Measurements from ENCODE around the gene ZNF506.
"Not testable (repeated sequence)": the region's sequence is repeated elsewhere in the genome, so short reads cannot be mapped to it uniquely, and the experiment has no call there.

Gene ZNF506

DNA sequence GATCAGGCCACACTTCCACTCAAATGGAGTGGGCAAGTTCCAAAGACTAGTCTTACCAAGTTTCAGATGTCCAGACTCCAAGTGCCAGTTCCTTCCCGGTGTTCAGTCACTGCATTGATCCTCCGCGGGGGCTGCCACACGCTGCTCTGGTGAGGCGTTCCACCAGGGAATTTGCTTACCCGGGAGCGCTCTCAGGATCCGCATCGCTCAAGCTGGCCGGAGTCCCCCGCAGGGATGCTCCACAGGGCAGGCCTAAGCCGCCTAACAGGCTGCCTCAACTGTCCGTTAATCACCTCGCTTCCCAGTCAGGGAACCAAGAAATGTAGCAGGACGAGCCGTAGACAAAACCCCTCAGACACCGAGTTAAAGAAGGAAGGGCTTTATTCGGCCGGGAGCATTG lies 36.1 kb downstream of the ZNF506 start:
- H3K4me1 ChIP-seq (ENCODE audit: control insufficient read depth in 1 of 2, insufficient read depth in 2 of 2, low read length in 2 of 2); H3K9ac ChIP-seq (ENCODE audit: low read depth in 1 of 2, low read length in 2 of 2); H3K27ac ChIP-seq (ENCODE audit: low read depth, low read length); H3K27me3 ChIP-seq (ENCODE audit: control insufficient read depth in 1 of 2, insufficient read depth in 2 of 2, low read length in 2 of 2); H3K4me3 ChIP-seq (ENCODE audit: low read depth in 1 of 2, low read length in 2 of 2): not testable (repeated sequence)
- peaks cover 11 to 37% of the 10 kb centered on the region in 2 donors for H3K36me3 ChIP-seq (ENCODE audit: control insufficient read depth in 1 of 2, insufficient read depth in 2 of 2, low read length in 2 of 2)
- H3K9me3 ChIP-seq (ENCODE audit: control insufficient read depth in 1 of 2, low read length in 2 of 2), result peaks cover 9 to 12% of the 10 kb centered on the region in 2 donors

DNA sequence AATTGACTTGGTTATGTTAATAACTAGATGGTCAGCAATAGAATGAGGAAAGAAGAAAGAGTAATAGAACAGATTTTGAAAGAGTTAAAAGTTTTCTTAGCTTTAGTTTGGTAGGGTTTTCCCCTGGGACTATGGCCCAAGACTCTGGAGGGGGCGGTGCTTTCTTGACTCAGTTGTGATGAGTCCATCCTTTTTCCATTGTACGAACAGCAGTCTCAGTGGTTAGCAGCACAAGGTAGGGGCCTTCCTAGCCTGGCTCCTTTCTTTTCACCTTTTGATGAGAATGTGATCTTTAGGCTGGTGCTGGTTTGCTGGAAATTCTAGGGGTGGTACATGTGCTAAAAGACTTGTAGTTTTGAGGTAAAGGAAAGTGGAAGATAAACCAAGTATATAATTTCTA lies 38.8 kb downstream of the ZNF506 start:
- Histone ChIP-seq H3K4me1 (ENCODE audit: control insufficient read depth in 1 of 2, insufficient read depth in 2 of 2, low read length in 2 of 2) (peaks cover 0 to 2% of the 10 kb centered on the region in 2 donors), H3K9ac (ENCODE audit: low read depth in 1 of 2, low read length in 2 of 2) (no peak overlapping the region), H3K27me3 (ENCODE audit: control insufficient read depth in 1 of 2, insufficient read depth in 2 of 2, low read length in 2 of 2) (no peaks in the 10 kb centered on the region), H3K27ac (ENCODE audit: low read depth, low read length) (no peak overlapping the region), H3K9me3 (ENCODE audit: control insufficient read depth in 1 of 2, low read length in 2 of 2) (peaks cover 10 to 11% of the 10 kb centered on the region in 2 donors), H3K36me3 (ENCODE audit: control insufficient read depth in 1 of 2, insufficient read depth in 2 of 2, low read length in 2 of 2) (peaks cover under 1 to 14% of the 10 kb centered on the region in 2 donors), H3K4me3 (ENCODE audit: low read depth in 1 of 2, low read length in 2 of 2) (no peak overlapping the region)

DNA sequence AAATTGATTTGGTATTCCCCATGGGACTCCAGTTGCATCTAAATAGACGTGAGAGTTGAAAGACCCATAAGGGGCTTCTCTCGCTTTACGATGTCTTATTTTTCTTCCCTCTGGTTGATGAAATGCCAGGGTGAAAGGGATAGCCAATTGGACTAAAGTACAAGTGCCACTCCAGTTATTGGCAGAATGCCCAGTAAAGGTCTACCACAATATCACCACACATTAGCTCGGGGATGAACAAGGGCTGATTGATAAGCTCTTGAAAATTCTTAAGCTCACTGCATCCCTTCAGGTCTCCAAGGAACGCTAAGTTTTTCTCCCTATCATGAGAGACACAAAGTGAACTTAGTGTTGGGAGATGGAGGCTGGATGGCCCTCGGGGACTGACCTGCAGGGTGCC lies 39.8 kb downstream of the ZNF506 start:
- H3K27ac ChIP-seq (ENCODE audit: low read depth, low read length); H3K9me3 ChIP-seq (ENCODE audit: control insufficient read depth in 1 of 2, low read length in 2 of 2); H3K36me3 ChIP-seq (ENCODE audit: control insufficient read depth in 1 of 2, insufficient read depth in 2 of 2, low read length in 2 of 2): not testable (repeated sequence)

DNA sequence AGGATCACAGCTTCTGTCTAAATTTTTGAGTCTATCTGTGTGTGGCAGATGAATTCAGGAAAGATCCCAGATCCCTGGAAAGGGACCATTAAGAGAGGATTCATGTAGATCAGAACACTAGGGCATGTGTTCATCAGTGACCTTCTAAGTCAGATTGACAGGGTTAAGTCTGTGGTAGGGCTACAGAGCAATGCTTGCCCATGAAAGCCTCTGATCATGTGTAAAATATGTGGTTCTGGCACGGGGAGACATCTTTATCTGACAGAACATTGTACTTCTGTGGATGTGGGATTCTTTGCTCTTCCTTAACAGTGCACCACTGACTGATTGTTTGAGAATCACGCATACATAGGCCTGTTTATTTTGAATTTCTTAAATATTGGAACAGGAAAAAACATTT lies 42.9 kb downstream of the ZNF506 start:
- no peak overlapping the region for H3K9ac ChIP-seq (ENCODE audit: low read depth in 1 of 2, low read length in 2 of 2)
- no peaks in the 10 kb centered on the region for H3K36me3 ChIP-seq (ENCODE audit: control insufficient read depth in 1 of 2, insufficient read depth in 2 of 2, low read length in 2 of 2)
- peaks cover 15 to 24% of the 10 kb centered on the region in 2 donors for H3K4me1 ChIP-seq (ENCODE audit: control insufficient read depth in 1 of 2, insufficient read depth in 2 of 2, low read length in 2 of 2)
- H3K27ac ChIP-seq (ENCODE audit: low read depth, low read length), result no peak overlapping the region
- peaks cover 3 to 9% of the 10 kb centered on the region in 2 donors for H3K9me3 ChIP-seq (ENCODE audit: control insufficient read depth in 1 of 2, low read length in 2 of 2)
- H3K4me3 ChIP-seq (ENCODE audit: low read depth in 1 of 2, low read length in 2 of 2), result no peak overlapping the region
- no peaks in the 10 kb centered on the region for H3K27me3 ChIP-seq (ENCODE audit: control insufficient read depth in 1 of 2, insufficient read depth in 2 of 2, low read length in 2 of 2)

More for the DNA sequence above, 39.8 kb downstream of the ZNF506 start:
- H3K27me3 ChIP-seq (ENCODE audit: control insufficient read depth in 1 of 2, insufficient read depth in 2 of 2, low read length in 2 of 2); H3K4me1 ChIP-seq (ENCODE audit: control insufficient read depth in 1 of 2, insufficient read depth in 2 of 2, low read length in 2 of 2); H3K4me3 ChIP-seq (ENCODE audit: low read depth in 1 of 2, low read length in 2 of 2); H3K9ac ChIP-seq (ENCODE audit: low read depth in 1 of 2, low read length in 2 of 2): not testable (repeated sequence)

DNA sequence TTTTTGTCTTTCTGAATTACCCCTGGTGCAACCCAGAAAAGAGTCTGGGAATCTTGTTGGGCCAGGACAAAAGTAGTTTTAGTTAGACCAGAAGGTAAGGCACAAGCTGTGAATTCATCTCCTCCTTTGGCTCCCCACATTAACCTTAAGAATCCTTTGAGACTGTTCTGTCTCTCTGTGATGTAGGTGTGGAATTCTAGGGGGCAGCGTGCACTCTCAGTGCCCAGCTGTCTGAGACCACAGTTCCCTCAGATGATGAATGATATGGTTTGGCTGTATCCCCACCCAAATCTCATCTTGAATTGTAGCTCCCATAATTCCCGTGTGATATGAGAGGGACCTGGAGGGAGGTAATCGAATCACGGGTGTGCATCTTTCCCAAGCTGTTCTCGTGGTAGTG lies 43.9 kb downstream of the ZNF506 start:
- Histone ChIP-seq H3K27ac (ENCODE audit: low read depth, low read length) (no peak overlapping the region), H3K9ac (ENCODE audit: low read depth in 1 of 2, low read length in 2 of 2) (no peak overlapping the region), H3K27me3 (ENCODE audit: control insufficient read depth in 1 of 2, insufficient read depth in 2 of 2, low read length in 2 of 2) (no peaks in the 10 kb centered on the region), H3K36me3 (ENCODE audit: control insufficient read depth in 1 of 2, insufficient read depth in 2 of 2, low read length in 2 of 2) (no peaks in the 10 kb centered on the region), H3K4me3 (ENCODE audit: low read depth in 1 of 2, low read length in 2 of 2) (peak overlapping the region; percentile 87 to 90), H3K9me3 (ENCODE audit: control insufficient read depth in 1 of 2, low read length in 2 of 2) (peaks cover 3 to 9% of the 10 kb centered on the region in 2 donors), H3K4me1 (ENCODE audit: control insufficient read depth in 1 of 2, insufficient read depth in 2 of 2, low read length in 2 of 2) (peaks cover 15 to 24% of the 10 kb centered on the region in 2 donors)

DNA sequence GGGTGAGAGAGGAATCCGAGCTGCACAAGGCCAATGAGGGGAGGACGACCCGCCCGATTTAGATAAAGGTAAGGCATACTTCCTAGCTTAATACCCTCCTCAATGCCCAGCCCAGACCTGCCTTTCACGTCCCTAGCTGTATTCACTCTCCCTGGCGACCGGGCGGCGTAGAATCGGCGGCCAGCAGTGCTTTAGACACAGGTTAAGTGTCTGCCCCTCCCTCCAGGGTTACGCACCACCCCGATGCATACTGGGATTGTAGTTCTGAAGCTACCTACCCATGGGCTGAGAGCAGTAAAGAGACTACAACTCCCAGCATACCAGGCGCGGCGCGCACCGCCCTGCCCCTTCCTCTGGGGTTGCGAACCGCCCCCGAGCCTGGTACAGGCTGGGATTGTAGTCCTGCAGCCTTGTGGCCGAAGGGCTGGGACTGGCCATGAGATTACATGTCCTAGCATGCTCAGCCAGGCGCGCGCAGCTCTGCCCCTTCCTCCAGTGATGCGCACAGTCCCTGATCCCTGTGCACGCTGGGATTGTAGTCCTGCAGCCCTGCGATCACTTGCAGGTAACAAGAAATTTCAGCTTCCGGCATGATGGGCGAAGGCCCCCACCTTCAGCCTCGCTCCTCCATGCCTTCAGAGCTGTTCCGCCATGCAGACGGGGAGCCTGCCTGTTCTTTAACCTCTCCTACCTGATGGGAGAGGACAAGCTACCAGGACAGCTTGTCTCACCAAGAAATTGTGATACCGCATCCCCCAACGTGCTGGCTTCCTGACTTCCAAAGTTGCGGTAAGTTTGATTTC lies 45.1 kb downstream of the ZNF506 start:
- Histone ChIP-seq H3K4me3 (ENCODE audit: low read depth in 1 of 2, low read length in 2 of 2) (peak overlapping the region; percentile 87 to 90), H3K9me3 (ENCODE audit: control insufficient read depth in 1 of 2, low read length in 2 of 2) (peaks cover 3 to 9% of the 10 kb centered on the region in 2 donors), H3K9ac (ENCODE audit: low read depth in 1 of 2, low read length in 2 of 2) (peak overlapping the region; percentile 79 to 80), H3K27ac (ENCODE audit: low read depth, low read length) (peak overlapping the region; percentile 47), H3K27me3 (ENCODE audit: control insufficient read depth in 1 of 2, insufficient read depth in 2 of 2, low read length in 2 of 2) (no peaks in the 10 kb centered on the region), H3K36me3 (ENCODE audit: control insufficient read depth in 1 of 2, insufficient read depth in 2 of 2, low read length in 2 of 2) (no peaks in the 10 kb centered on the region), H3K4me1 (ENCODE audit: control insufficient read depth in 1 of 2, insufficient read depth in 2 of 2, low read length in 2 of 2) (peaks cover 15 to 24% of the 10 kb centered on the region in 2 donors)

DNA sequence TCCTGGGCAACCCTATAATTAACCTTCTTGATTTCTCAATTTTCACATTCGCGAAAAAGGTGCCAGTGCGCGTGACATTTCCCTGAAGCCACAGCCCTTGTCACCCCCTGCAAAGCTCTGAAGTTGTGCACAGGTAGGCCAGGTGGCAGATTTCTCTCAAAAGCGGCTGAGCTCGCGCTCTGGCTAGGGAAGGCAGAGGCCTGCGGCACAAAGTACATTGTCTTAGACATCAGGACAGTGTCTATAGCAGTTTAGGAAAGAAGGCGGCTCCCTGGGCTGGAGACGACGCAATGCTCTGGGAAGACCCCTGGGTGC lies 45.7 kb downstream of the ZNF506 start:
- Histone ChIP-seq H3K27ac (ENCODE audit: low read depth, low read length) (peak overlapping the region; percentile 7), H3K36me3 (ENCODE audit: control insufficient read depth in 1 of 2, insufficient read depth in 2 of 2, low read length in 2 of 2) (no peaks in the 10 kb centered on the region), H3K9ac (ENCODE audit: low read depth in 1 of 2, low read length in 2 of 2) (peak overlapping the region; percentile 79 to 80), H3K4me1 (ENCODE audit: control insufficient read depth in 1 of 2, insufficient read depth in 2 of 2, low read length in 2 of 2) (peaks cover 15 to 24% of the 10 kb centered on the region in 2 donors), H3K27me3 (ENCODE audit: control insufficient read depth in 1 of 2, insufficient read depth in 2 of 2, low read length in 2 of 2) (no peaks in the 10 kb centered on the region), H3K9me3 (ENCODE audit: control insufficient read depth in 1 of 2, low read length in 2 of 2) (peaks cover 3 to 4% of the 10 kb centered on the region in 2 donors), H3K4me3 (ENCODE audit: low read depth in 1 of 2, low read length in 2 of 2) (peak overlapping the region; percentile 87 to 90)

DNA sequence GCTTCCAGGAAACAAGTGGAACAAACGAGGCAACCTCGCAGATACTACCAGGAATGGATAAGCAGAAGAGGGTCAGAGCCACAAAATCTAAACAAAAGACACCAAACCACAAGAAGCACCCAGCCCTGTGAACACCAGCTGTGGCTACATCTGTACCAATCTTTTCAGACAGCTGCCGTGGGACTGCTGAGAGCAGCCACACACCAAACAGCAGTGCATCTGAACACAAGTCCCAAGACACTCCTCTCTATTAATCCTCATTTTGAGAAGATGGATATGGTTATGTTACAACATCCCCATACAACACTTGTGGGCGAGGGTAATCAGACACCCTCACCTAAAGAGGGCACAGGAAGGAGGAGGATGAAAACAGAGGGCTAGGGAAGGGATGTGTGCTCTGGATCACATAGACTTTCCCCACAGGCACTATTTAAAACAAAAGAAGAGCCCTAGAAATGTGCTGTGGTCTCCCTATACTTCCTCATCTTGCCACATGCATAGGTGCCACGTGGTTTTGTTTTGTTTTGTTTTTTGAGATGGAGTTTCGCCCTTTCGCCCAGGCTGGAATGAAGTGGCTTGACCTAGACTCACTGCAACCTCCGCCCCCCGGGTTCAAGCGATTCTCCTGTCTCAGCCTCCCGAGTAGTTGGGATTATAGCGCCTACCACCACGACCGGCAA lies 47.1 kb downstream of the ZNF506 start:
- Histone ChIP-seq H3K27me3 (ENCODE audit: control insufficient read depth in 1 of 2, insufficient read depth in 2 of 2, low read length in 2 of 2) (no peaks in the 10 kb centered on the region), H3K27ac (ENCODE audit: low read depth, low read length) (no peak overlapping the region), H3K36me3 (ENCODE audit: control insufficient read depth in 1 of 2, insufficient read depth in 2 of 2, low read length in 2 of 2) (no peaks in the 10 kb centered on the region), H3K4me3 (ENCODE audit: low read depth in 1 of 2, low read length in 2 of 2) (no peak overlapping the region), H3K4me1 (ENCODE audit: control insufficient read depth in 1 of 2, insufficient read depth in 2 of 2, low read length in 2 of 2) (peaks cover 15 to 24% of the 10 kb centered on the region in 2 donors), H3K9ac (ENCODE audit: low read depth in 1 of 2, low read length in 2 of 2) (no peak overlapping the region), H3K9me3 (ENCODE audit: control insufficient read depth in 1 of 2, low read length in 2 of 2) (no peaks in the 10 kb centered on the region)

DNA sequence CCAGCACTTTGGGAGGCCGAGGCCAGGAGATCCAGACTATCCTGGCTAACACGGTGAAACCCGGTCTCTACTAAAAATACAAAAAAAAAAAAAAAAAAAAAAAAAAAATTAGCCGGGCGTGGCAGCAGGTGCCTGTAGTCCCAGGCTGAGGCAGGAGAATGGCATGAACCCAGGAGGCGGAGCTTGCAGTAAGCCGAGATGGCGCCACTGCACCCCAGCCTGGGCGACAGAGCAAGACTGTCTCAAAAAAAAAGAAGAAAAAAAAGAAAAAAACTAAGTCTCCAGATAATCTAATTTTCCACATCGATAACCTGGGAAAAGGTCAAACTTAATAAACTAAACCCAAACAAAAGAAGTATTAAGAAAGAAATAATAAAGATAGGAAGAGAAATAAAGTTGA lies 49.6 kb downstream of the ZNF506 start:
- H3K9me3 ChIP-seq (ENCODE audit: control insufficient read depth in 1 of 2, low read length in 2 of 2); H3K27me3 ChIP-seq (ENCODE audit: control insufficient read depth in 1 of 2, insufficient read depth in 2 of 2, low read length in 2 of 2); H3K27ac ChIP-seq (ENCODE audit: low read depth, low read length); H3K4me3 ChIP-seq (ENCODE audit: low read depth in 1 of 2, low read length in 2 of 2); H3K9ac ChIP-seq (ENCODE audit: low read depth in 1 of 2, low read length in 2 of 2); H3K36me3 ChIP-seq (ENCODE audit: control insufficient read depth in 1 of 2, insufficient read depth in 2 of 2, low read length in 2 of 2): not testable (repeated sequence)
- peaks cover 8 to 14% of the 10 kb centered on the region in 2 donors for H3K4me1 ChIP-seq (ENCODE audit: control insufficient read depth in 1 of 2, insufficient read depth in 2 of 2, low read length in 2 of 2)

DNA sequence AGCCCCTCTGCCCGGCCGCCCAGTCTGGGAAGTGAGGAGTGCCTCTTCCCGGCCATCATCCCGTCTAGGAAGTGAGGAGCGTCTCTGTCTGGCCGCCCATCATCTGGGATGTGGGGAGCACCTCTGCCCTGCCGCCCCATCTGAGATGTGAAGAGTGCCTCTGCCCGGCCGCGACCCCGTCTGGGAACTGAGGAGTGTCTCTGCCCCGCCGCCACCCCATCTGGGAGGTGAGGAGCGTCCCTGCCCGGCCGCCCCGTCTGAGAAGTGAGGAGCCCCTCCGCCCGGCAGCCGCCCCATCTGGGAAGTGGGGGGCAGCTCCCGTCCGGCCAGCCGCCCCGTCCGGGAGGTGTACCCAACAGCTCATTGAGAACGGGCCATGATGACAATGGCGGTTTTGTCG lies 51.6 kb downstream of the ZNF506 start:
- H3K36me3 ChIP-seq (ENCODE audit: control insufficient read depth in 1 of 2, insufficient read depth in 2 of 2, low read length in 2 of 2); H3K27ac ChIP-seq (ENCODE audit: low read depth, low read length); H3K9ac ChIP-seq (ENCODE audit: low read depth in 1 of 2, low read length in 2 of 2); H3K4me1 ChIP-seq (ENCODE audit: control insufficient read depth in 1 of 2, insufficient read depth in 2 of 2, low read length in 2 of 2); H3K9me3 ChIP-seq (ENCODE audit: control insufficient read depth in 1 of 2, low read length in 2 of 2); H3K4me3 ChIP-seq (ENCODE audit: low read depth in 1 of 2, low read length in 2 of 2); H3K27me3 ChIP-seq (ENCODE audit: control insufficient read depth in 1 of 2, insufficient read depth in 2 of 2, low read length in 2 of 2): not testable (repeated sequence)

All from duodenal mucosa (tissue), 2 donors.